Measurements from ENCODE around the gene CLDN11.

Gene CLDN11

GRCh38 chr3:170473358-170473757 lies 54.7 kb downstream of the CLDN11 start:
- DNase-seq = no peak

DNA sequence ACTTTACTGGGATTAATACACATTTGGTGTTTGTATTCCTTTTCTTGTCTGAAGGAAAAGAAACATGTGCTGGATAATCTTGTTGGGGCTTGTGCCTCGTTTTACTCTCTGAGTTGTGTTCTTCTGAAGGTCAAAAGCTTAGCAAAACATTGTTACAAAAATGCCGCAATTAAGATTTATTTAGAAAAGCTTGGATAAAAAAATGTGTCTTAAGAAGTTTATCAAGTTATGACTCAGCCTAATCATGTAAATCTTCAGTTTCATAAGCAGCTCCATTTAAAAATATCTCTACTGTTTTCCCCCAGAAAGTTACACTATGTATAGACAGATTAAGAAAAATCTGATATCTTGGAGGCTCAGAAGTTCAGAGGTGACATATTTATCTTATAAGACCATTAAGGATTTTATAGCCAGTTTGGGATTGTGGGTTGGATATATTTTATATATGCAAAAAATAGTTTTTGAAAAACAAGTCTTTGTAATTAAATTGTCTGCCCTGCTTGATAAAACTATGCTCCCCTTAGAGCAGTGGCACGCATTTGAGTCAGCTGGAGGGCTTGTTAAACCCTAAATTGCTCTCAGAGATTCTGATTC lies 56.5 kb downstream of the CLDN11 start:
- DNase-seq = no peak

DNA sequence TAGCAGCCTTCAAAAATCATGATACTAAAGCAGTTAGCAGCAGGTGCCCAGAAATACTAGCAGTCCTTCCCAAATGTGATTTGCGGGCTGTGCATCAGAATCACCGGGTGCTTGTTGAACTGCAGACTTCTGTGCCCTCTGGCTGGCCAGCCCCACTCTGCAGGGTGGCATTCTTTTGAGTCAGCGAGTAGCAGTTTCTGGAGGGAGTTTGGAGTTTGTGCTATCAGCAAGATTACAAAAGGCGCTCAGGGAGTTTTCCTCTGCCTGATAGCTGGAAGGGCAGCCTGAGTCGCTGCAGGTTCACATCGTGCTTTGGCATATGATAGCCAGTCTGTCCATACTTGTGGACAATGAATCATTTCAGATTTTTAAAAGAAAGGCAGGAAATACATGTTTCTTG lies 57.6 kb downstream of the CLDN11 start:
- no peak for DNase-seq

GRCh38 chr3:170477395-170477794 lies 58.7 kb downstream of the CLDN11 start:
- DNase-seq = no peak

- DNase-seq = no peak
Measured at GRCh38 chr3:170480111-170480510, 61.4 kb downstream of the CLDN11 start.

GRCh38 chr3:170482199-170482598 lies 63.5 kb downstream of the CLDN11 start:
- DNase-seq = no peak

DNA sequence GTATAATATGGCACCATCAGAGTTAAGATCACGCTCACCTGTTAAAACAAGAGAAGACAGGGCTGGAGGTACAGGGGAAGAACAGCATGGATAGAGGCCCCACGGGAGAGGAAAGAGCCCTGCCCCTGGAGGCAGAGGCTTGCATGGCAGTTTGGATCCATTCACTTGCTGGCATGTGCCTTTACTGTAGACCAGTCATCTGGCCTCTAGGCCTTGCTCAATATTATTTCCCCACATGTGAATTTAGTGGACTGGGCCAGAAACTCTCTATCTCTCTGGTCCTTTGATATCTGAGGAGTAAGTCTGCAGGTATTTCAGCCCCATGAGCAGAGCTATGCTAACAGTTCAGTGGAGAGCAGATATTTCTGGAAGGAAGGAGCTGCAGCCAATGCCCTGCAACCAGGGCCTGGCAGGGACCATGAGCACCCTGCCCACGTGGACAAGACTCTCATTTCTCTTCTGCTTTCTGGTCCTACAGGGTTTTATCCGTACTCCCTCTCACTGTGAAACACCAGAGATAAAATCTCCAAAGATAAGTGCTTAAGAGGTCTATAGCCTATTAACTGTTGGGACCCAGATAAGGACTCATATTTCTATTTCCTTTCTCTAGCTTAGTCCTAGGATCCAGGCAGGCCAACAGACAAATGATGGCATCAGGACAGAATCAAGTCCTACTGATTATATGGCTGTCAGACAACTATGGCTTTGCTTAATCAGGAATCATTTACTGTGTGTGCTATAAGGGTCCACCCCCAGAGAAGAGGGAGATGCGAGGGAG lies 65.0 kb downstream of the CLDN11 start:
- peak; percentile 20 for DNase-seq

Measured in DMS53 (cell line).